Measurements from ENCODE around the gene LCN12. TPM values are rescaled to one million over a fixed set of nuclear protein-coding genes. Genes with fewer than 3 reads are reported as not detected.

LCN12 gene
- polyA plus RNA-seq, 1 donor (not counting 4 experiments of a cell fraction or from before 2014, with no cell fraction given) = not detected

DNA sequence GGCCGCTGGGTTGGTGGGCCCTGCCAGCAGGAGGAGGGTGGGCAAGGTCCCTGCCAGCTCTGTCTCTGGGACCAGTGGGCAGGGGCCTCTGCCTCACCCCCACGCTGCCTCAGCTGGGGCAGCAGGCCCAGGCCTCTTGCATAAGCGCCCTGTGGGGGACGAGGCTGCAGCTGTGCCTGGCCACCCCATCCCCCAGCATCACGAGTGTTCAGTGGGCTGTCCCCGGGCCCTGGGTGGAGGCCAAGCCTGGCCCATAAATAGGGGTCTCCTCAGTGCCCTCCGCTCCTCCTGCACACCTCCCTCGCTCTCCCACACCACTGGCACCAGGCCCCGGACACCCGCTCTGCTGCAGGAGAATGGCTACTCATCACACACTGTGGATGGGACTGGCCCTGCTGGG lies 25.1 kb downstream of the LCN12 start, which contains the start of gene PTGDS:
TSS of gene PTGDS (plus strand) at position 282 of the 400 bp plus-strand sequence. CDS start at position 357, 75 bp downstream.
- dilution Hi-C loops (cut with MboI; ENCODE audit: extremely low pct_ligation_motif_present, low sequenced_read_pairs) = no loop called here

DNA sequence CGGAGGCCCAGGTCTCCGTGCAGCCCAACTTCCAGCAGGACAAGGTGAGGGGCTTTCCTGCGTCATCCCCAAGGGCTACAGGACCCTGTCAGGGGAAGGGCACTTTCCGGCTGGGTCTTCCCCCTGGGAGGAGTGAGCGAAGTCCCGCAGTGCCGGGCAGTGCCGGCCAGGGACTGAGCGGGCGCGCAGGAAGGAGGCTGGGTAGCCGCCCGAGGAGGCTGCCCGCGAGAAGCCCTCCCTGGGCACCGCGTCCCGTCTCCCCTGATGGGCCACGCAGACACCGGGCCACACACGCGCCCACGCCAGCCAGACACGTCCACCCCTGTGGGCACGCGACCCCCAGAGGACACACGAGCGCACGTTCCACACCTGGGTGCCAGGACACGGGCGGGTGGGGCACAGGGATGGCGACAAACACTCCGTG lies 25.6 kb downstream of the LCN12 start:
- Histone ChIP-seq H3K27me3 (ENCODE audit: control insufficient read depth, extremely low read depth, insufficient read depth, low read length) (no peaks in the 10 kb centered on the region), H3K9ac (ENCODE audit: control insufficient read depth, extremely low read depth, insufficient read depth, low read length) (no peak overlapping the region)

More for the DNA sequence above, 25.1 kb downstream of the LCN12 start, which contains the start of gene PTGDS:
- H3K27ac ChIP-seq (ENCODE audit: control insufficient read depth, insufficient read depth, low read length) = no peak within 1 kb of the TSS
- H3K9ac ChIP-seq (ENCODE audit: control insufficient read depth, extremely low read depth, insufficient read depth, low read length) = no peak within 1 kb of the TSS
- no peaks in the 10 kb centered on the region for H3K9me1 ChIP-seq (ENCODE audit: control insufficient read depth, extremely low read depth, insufficient read depth, low read length)
- H3K4me3 ChIP-seq (ENCODE audit: control insufficient read depth in 2 of 3, extremely low read depth in 1 of 3, insufficient read depth in 2 of 3, low read depth in 1 of 3, low read length in 3 of 3) = peak within 1 kb of the TSS in 2 of 3 experiments; percentile 34 to 38
- H3K79me2 ChIP-seq (ENCODE audit: control insufficient read depth, insufficient read depth, low read length) = no peaks in the 10 kb centered on the region
- H4K20me1 ChIP-seq (ENCODE audit: control insufficient read depth, extremely low read depth, insufficient read depth, low read length) = no peaks in the 10 kb centered on the region
- no peaks in the 10 kb centered on the region for H3K9me3 ChIP-seq (ENCODE audit: control insufficient read depth, low read depth, low read length)
- peaks cover 8% of the 10 kb centered on the region for H3K4me1 ChIP-seq (ENCODE audit: control insufficient read depth, extremely low read depth, insufficient read depth, low read length)
- FAIRE-seq (no peak), DNase-seq (ENCODE audit: low read depth, low spot score) (no peak)
- no peaks in the 10 kb centered on the region for H3K36me3 ChIP-seq (ENCODE audit: control insufficient read depth in 2 of 2, extremely low read depth in 1 of 2, insufficient read depth in 2 of 2, low read length in 2 of 2)
- no peaks in the 10 kb centered on the region for H3K27me3 ChIP-seq (ENCODE audit: control insufficient read depth, extremely low read depth, insufficient read depth, low read length)
- peak within 1 kb of the TSS; percentile 26 for H2AFZ ChIP-seq (ENCODE audit: control insufficient read depth, low read length)
- peak within 1 kb of the TSS; percentile 74 for H3K4me2 ChIP-seq (ENCODE audit: control insufficient read depth, extremely low read depth, insufficient read depth, low read depth, low read length)
- TF ChIP-seq, protein P1, sequence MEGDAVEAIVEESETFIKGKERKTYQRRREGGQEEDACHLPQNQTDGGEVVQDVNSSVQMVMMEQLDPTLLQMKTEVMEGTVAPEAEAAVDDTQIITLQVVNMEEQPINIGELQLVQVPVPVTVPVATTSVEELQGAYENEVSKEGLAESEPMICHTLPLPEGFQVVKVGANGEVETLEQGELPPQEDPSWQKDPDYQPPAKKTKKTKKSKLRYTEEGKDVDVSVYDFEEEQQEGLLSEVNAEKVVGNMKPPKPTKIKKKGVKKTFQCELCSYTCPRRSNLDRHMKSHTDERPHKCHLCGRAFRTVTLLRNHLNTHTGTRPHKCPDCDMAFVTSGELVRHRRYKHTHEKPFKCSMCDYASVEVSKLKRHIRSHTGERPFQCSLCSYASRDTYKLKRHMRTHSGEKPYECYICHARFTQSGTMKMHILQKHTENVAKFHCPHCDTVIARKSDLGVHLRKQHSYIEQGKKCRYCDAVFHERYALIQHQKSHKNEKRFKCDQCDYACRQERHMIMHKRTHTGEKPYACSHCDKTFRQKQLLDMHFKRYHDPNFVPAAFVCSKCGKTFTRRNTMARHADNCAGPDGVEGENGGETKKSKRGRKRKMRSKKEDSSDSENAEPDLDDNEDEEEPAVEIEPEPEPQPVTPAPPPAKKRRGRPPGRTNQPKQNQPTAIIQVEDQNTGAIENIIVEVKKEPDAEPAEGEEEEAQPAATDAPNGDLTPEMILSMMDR (optimal IDR thresholded peaks at IDR 0.05 in 1 of 3, IDR thresholded peaks at IDR 0.05 in 1 of 3, conservative IDR thresholded peaks at IDR 0.05 in 1 of 3; ENCODE audit: extremely low read depth in 1 of 3, insufficient read depth in 2 of 3, low read length in 3 of 3) = no peak
- no peak for TF ChIP-seq EZH2 (IDR thresholded peaks at IDR 0.05; ENCODE audit: low read length)

More for the DNA sequence above, 25.6 kb downstream of the LCN12 start:
- Histone ChIP-seq H3K79me2 (ENCODE audit: control insufficient read depth, insufficient read depth, low read length) (no peaks in the 10 kb centered on the region), H3K36me3 (ENCODE audit: control insufficient read depth in 2 of 2, extremely low read depth in 1 of 2, insufficient read depth in 2 of 2, low read length in 2 of 2) (no peaks in the 10 kb centered on the region), H4K20me1 (ENCODE audit: control insufficient read depth, extremely low read depth, insufficient read depth, low read length) (no peaks in the 10 kb centered on the region), H3K27ac (ENCODE audit: control insufficient read depth, insufficient read depth, low read length) (no peak overlapping the region), H3K4me3 (ENCODE audit: control insufficient read depth in 2 of 3, extremely low read depth in 1 of 3, insufficient read depth in 2 of 3, low read depth in 1 of 3, low read length in 3 of 3) (peak overlapping the region in 1 of 3 experiments; percentile 34), H3K9me3 (ENCODE audit: control insufficient read depth, low read depth, low read length) (no peaks in the 10 kb centered on the region), H3K4me1 (ENCODE audit: control insufficient read depth, extremely low read depth, insufficient read depth, low read length) (peaks cover 8% of the 10 kb centered on the region), H2AFZ (ENCODE audit: control insufficient read depth, low read length) (no peak overlapping the region), H3K4me2 (ENCODE audit: control insufficient read depth, extremely low read depth, insufficient read depth, low read depth, low read length) (peak overlapping the region; percentile 74), H3K9me1 (ENCODE audit: control insufficient read depth, extremely low read depth, insufficient read depth, low read length) (no peaks in the 10 kb centered on the region)
- FAIRE-seq = no peak
- dilution Hi-C loops (cut with MboI; ENCODE audit: extremely low pct_ligation_motif_present, low sequenced_read_pairs) = no loop called here
- TF ChIP-seq, protein P1 (optimal IDR thresholded peaks at IDR 0.05 in 1 of 3, IDR thresholded peaks at IDR 0.05 in 1 of 3, conservative IDR thresholded peaks at IDR 0.05 in 1 of 3; ENCODE audit: extremely low read depth in 1 of 3, insufficient read depth in 2 of 3, low read length in 3 of 3) = no peak
- no peak for TF ChIP-seq EZH2 (IDR thresholded peaks at IDR 0.05; ENCODE audit: low read length)
- no peak for DNase-seq (ENCODE audit: low read depth, low spot score)
